HG03097 (cell line): Measurements from ENCODE around the gene OSBPL8.

Source experiments
- ATAC-seq: cut with Tn5 transposase; IDR thresholded peaks from one replicate; pipeline ENCODE4 v1.9.1; 2021; ENCODE audit not compliant: unreplicated experiment, low FRiP score

Gene OSBPL8

DNA sequence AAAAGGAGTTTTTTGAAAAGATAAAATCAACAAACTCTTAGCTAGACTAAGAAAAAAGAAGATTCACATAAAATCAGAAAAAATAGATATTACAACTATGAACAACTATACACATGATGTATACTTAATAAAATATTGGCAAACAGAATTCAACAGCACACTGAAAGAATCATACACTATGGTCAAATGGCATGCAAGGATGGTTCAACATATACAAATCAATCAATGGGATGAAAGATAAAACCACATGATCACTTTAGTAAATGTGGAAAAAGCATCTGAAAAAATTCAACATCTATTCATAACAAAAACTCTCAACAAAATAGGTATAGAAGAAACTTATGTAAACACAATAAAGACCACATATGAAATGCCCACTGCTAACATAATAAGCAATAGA lies 126.8 kb downstream of the OSBPL8 start:
- no peak for ATAC-seq

DNA sequence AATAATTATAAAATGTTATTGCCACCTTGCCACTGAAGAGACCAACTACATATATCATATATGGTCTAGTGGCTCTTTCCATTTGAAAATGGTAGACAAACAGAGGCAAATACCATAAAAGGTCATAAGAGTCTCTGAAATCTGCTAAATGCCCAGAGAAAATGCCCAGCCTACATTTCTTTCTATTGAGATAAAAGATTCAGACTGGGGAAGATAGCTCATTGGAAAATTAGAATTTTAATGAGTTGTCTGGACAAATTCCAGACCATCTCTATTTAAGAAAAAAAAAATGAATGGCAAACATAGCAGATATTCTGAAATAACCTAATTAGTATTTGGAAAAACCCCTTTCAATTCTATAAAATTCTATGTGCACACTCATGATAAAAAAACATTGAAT lies 131.5 kb downstream of the OSBPL8 start:
- ATAC-seq: no peak

DNA sequence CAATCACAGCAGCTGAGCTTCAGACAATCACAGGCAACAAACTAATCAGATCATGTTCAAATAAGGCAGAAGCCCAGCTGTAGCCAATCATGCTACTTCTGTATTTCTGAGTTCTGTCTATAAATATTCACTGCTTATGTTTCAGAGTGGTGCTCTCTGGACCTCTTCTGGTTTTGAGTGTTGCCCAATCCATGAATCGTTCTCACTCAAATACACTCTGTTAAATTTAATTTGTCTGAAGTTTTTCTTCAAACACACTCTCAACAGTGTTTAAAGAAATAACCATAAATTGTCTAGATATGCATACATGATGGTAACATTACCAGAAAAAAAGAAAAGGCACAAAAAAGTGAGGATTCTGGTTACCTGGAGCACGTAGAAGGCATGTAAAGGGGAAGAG lies 133.4 kb downstream of the OSBPL8 start:
- no peak for ATAC-seq

DNA sequence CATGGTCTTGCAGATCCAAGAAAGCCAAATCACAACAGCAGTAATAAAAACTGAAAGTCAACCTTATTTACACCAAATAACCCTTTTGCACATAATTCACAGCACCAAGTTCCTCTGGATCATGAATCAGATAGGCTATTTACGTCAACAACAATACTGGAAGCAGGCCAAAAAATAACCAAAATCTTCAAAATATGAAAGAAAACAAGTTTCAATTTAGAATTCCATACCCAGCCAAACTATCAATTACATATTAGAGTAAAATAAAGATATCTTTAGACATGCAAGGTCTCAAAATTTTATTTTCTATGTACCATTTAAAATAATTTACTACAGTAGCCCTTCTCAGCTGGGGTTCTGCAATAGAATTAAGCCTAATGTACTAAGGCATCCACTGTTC lies 134.6 kb downstream of the OSBPL8 start:
- no peak for ATAC-seq

DNA sequence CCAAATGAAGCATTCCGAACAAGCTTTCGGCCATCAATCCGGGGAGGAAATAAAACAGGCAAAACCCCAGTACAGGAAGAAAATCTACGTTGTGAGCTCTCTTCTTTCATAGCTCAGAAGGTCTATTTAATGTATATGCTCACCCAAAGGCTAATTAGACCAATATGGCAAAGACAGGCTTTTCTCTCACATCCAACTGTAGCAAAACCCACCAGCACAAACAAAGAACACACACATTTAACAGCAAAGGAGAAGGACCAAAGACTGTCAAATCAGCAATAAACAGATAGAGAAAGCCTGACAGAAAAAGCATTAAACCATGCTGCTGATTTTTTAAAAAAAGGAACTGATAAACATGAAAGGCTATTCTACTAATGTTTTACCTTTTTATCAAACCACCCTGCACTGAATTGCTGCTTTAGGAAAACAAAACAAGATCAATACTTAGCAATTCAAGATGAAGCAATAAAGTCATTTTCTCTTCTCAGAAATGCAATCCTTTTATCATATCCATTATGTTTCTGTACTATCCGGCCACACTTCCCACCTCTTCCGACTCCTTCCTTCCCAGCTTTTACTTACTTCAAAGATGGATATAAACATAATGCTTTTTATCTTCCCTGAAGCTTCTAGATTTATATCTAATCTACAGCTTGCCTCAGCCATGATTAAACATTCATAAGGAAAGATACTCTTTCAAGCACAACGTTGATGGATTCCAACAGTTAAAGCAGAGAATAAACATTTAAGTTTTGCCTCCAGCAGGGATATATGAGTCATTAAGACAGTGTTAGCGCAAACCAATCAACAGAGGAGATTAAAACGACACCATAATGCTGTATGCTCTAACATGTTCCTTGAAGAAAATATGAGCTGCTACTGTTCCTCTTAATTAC lies 136.8 kb downstream of the OSBPL8 start:
- ATAC-seq: no peak

DNA sequence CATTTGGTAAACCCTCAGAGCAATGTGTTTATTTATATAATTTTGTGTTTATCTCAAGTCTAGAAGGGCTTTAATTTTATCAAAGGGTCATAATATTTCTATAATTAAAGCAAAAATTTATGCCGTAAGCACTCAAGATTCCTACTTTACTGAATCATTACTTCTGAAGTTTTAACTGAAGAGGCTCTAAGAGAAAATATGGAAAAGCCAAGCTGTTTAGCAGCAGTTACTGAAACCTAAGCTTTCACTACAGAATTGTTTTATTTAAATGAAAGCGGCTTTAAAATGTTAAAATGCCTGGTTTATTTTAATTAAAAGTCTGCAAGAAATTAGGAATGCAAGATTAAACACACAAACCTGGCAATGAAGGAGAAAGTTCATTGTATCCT lies 137.4 kb downstream of the OSBPL8 start:
- no peak for ATAC-seq

DNA sequence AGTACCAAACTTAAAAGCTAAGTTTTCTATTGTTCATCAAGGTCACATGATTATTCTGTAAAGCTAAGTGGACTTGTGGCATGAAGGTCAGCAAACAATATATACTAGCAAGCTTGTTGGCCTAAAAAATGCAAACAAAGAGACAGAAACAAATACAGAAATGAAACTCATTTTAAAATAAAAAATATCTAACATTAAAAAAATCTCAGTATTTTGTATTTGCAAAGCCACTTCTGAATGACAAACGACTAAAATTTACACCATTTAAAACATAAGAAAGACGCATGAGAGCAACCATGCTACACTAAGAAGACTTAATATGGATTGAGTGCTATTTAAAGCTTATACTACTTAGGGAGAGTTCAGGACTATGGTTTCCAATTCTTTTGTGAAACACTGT lies 138.5 kb downstream of the OSBPL8 start:
- no peak for ATAC-seq

DNA sequence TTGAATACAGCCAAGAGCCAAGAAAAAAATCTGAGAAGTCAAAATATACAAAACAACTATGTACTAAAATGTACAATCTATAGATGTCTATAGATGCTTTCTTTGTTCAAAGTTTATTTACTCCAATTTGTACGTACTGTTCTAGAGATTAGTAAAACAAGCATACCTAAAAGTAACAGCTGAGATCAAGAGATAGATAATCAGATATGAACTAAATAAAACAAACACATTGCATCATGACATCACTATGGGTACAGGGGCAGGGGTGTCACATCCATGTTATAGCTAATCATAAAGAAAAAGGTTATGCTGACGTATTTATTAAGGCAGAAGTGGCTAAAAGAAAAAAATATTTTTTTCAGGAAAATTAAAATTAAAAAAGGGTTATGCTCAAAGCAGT lies 139.3 kb downstream of the OSBPL8 start:
- ATAC-seq: no peak

DNA sequence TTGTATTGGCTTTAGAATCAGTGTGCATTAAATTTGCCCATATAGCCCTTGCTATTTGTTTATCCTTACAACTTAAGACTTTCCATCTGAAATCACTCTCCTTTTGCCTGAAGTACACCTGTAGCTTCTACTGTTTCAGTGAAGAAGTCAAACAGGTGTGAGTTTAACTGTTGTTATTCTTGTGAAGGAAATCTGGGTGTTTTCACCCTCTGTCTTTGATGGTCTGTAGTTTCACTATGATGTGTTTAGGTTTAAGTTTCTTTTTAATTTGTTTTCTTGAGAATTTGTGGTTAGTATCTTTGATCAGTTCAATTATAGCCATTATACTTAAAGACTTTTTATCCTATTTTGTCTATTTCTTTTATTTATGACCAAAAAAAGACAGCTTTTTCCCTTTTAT lies 142.5 kb downstream of the OSBPL8 start:
- ATAC-seq: no peak

DNA sequence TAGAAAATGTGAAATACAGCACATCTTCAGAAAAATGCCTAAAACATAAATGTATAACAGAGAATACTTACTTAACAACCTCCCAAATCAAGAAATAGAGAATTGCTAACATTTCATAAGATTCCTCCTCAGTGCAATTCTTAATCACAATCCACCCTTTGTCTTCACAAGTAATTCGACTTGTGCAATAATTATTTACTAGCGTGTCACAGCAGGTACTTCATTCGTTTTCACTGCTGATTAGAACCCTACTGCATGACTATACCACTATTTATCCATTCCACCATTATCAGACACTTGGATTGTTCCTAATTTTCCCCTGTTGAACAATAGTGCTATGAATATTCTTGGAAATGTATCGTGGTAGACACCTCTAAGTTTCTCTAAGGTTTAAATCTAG lies 146.4 kb downstream of the OSBPL8 start:
- ATAC-seq: no peak

DNA sequence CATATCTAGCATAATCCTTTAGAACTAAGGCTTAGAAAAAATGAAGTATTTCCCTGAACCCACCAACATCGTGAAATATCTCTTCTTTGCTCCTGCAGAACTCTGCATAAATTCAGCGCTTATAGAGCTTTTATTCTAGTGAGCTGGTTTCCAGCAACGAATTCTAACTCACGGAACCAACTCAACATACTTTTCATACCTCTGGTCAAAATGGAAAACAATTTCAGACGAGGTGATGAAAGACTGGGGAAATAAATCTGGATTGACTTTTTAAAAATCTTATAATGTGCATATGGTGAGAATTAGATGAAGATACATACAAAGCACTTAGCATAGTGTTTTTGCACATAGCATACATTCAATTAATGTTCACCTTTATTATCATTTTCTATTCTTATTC lies 148.8 kb downstream of the OSBPL8 start:
- ATAC-seq: no peak

DNA sequence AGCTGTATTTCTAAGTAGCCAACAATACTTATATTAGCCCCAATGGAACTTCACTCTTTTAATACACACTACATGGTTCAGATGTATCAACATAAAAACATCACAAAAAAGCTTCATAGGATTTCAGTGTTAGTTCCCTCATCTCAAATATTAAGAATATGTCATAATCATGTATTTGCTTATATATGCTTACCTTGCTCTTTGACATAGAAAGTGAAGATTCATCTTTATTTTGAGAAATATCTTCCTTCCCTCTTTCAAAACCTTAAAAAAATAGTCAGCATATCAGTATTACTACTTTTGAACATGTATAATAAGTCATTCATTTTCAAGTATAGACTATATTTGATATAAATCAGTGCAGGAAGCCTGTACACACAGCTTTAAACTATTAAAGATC lies 149.2 kb downstream of the OSBPL8 start:
- no peak for ATAC-seq

DNA sequence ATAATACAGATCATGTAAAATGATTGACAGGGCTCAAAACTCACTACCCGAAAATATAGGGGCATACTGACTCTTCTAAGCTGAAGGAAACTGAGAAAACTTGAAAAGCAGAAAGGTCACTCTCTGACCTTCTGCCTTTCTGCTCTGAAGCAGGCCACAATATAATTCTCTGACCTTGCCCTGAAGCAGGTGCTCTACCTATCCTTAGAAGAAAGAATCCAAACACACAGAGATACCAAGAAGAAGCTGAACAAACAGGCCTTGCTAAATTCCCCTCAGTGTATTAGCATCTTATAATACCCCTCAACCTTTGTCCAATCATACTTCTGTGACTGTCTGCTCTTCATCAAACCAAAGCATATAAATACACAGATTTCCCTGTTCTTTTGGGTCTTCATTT lies 150.5 kb downstream of the OSBPL8 start:
- ATAC-seq: no peak

DNA sequence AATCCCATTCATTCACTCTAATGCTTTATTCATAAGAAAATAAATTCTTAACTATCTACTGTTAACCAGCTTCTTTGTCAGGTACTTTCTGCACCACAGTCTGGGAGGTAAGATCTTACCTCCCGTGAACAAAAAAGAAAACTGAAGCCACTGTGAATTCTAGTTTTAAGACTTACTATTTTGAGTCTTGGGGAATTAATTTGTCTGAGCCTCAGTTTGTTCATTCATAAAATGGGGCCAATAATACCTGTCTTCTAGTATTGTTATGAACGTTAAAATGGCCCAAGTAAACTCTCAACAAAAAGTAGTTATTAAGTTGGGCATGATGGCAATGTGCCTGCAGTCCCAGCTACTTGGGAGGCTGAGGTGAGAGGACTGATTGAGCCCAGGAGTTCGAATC lies 151.9 kb downstream of the OSBPL8 start:
- no peak for ATAC-seq

DNA sequence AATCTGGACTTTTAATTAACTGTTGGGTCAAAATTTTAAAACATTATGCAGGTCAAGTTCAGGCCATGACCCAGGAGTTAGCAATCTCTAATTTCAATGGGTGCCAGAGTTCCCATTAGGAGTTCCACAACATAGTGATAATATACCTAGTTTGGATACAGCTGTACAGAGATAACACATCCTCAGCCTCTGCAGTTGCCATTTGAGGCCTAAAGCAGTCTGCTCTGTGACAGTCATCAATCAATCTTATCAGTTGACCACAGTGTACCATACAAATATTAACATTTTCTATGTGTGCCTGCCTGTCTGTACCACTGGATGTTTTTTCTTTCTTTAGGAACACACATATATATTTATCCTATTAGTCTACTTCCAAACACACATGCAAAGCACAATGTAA lies 157.3 kb downstream of the OSBPL8 start:
- no peak for ATAC-seq

DNA sequence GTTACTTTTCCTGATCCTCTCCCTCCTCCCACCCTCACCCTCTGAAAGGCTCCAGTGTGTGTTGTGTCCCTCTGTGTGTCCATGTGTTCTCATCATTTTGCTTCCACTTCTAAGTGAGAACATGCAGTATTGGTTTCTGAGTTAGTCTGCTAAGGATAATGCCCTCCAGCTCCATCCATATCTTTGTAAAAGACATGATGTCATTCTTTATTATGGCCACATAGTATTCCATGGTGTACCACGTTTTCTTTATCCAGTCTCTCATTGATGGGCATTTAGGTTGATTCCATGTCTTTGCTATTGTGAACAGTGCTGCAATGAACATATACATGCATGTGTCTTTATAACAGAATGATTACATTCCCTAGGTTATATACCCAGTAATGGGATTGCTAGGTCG lies 159.4 kb downstream of the OSBPL8 start:
- no peak for ATAC-seq

DNA sequence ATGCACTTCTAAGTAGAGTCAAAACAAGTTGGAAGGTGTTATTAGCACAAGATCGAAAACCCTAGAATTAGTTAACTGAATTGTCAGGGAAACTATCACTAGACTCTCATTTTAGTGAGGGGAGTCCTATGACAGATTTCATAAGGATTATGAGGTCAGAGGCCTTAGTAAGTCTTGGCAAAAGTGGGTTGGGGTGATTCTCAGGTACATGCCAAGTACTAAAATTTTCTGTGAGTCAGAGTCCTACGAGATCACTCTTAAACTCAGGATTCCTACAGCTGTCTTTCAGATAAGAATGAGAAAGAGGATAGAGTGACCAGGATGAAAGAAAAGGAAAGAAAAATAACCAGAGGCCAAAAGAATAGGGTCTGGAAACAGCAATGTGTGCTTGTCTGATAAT lies 160.5 kb downstream of the OSBPL8 start:
- no peak for ATAC-seq

DNA sequence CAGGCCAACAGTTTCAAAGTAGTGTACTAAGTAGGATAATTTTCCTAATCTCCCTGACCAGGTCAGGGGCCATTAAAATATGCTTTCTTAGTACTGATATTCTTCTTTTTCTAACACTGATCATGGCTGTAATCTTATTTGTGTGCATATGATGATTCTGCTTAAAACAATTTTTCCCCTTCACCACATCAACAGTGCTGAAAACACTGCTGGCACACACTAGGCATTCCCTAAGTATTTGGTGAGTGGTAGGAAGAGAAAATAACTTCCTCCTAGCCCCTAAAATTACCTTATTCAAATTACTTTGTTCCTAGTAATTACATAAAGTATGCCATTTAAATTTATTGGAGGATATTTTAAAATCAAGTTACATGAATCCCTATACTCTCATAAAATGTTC lies 161.5 kb downstream of the OSBPL8 start:
- no peak for ATAC-seq

DNA sequence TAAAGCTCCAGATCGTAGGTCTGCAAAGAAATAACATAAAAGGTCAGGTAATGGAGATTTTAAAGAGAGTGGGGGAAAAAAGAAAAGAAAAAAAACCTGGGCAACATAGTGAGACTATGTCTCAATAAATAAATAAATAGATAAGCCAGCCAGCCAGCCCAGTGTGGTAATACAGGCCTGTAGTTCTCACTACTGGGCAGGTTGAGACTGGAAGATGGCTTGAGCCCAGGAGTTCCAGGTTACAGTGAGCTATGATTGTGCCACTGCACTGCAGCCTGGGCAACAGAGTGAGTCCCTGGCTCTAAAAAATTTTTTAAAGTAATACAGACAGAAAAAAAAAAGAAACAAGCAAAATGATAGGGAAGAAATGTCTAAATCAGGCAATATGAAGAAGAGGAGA lies 168.1 kb downstream of the OSBPL8 start:
- ATAC-seq: no peak

DNA sequence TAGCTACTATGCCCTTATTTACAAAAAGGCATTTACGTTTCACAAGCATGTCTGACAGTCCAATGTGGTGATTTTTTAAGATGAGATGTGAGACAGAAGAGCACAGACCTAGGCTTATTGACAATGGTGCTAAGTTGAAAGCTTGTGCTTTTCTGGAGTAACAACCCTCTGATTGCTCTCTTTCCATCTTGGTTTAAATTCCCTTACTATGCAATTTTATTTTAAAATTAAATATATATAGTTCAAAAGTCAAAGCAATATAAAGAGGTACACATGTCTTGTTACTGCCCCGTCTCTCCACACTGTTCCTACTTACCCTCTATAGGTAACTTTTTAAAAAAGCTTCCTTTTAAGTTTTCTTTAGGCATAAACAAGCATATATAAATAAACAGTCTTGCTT lies 172.0 kb downstream of the OSBPL8 start:
- ATAC-seq: no peak

DNA sequence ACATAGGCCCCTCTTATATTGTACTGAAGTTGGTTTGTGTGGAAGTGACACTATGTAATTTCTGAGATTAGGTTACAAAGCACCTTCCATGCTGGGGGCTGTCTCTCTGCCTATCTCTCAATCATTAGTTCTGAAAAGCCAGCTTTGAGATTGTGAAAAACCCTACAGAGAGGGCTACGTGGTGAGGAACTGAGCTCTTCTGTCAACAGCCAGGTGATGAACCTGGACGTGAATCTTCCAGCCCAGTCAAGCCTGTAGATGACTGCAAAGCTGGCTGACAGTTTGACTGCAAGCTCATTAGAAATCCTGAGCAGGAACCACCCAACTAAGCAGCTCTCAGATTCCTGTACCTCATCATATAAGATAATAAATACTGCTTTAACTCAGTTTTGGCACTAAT lies 175.0 kb downstream of the OSBPL8 start:
- no peak for ATAC-seq

DNA sequence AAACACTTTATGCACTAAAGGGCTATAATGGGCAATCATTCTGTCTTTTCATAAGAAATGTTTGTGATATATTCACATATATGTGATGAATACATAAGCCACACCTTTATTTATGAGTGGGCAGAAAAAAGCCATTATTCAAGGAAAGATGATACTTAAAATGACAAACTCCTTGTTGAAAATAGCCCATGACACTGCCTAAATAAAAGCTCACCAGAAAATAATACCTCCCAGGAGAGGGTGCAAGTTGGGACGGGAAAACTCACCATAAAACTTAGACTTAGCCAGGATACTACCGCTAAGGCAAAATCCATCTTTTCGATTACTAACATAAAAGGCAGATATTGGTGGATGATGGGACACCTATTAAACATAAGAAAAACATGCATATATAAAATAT lies 175.6 kb downstream of the OSBPL8 start:
- no peak for ATAC-seq

DNA sequence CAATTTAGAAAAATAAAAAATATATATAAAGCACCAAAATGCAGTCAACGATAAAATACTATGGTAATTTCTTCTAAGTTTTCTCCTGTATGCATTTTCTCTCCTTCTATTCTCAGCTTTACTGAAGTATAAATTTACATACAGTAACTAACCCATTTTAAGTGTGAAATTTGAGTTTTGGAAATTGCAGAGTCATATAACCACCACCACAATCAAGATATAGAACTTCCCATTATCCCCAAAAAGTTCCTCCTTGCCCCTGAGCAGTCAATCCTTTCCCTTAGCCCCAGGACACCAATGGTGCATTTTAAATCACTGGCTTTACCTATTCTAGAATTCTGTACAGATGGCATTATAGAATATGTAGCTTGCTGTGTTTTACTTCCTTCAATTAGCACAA lies 180.3 kb downstream of the OSBPL8 start:
- no peak for ATAC-seq
